COR-L47 (cell line): Measurements from ENCODE around the gene WDR27.

Experiments used
- DNase-seq: peaks from one replicate; lab custom pipeline; 2025; lab: John Stamatoyannopoulos, UW

The WDR27 gene

GRCh38 chr6:169561665-169562064, 140.2 kb downstream of the WDR27 start:
- DNase-seq = no peak

GRCh38 chr6:169559592-169559991, 142.2 kb downstream of the WDR27 start:
- DNase-seq = no peak

- no peak for DNase-seq
These were observed 142.9 kb downstream of the WDR27 start for GRCh38 chr6:169558774-169559441.

GRCh38 chr6:169558378-169558773, 143.5 kb downstream of the WDR27 start:
- DNase-seq = no peak

- no peak for DNase-seq
These were observed 143.9 kb downstream of the WDR27 start for GRCh38 chr6:169557887-169558286.

- no peak for DNase-seq
These were observed 144.9 kb downstream of the WDR27 start for GRCh38 chr6:169556758-169557548.

- DNase-seq = no peak
These were observed 145.7 kb downstream of the WDR27 start for GRCh38 chr6:169555971-169556617.

GRCh38 chr6:169545982-169546381, 155.8 kb downstream of the WDR27 start:
- DNase-seq = no peak

GRCh38 chr6:169543704-169544103, 158.1 kb downstream of the WDR27 start:
- no peak for DNase-seq

- no peak for DNase-seq
These were observed 159.3 kb downstream of the WDR27 start for GRCh38 chr6:169542491-169542890.

GRCh38 chr6:169539176-169539897, 162.5 kb downstream of the WDR27 start:
- DNase-seq = no peak

GRCh38 chr6:169536446-169537170, 165.2 kb downstream of the WDR27 start:
- no peak for DNase-seq

- no peak for DNase-seq
These were observed 167.8 kb downstream of the WDR27 start for GRCh38 chr6:169534039-169534421.

GRCh38 chr6:169533301-169534038, 168.4 kb downstream of the WDR27 start:
- no peak for DNase-seq

GRCh38 chr6:169530752-169531123, 171.1 kb downstream of the WDR27 start:
- no peak for DNase-seq

- no peak for DNase-seq
These were observed 171.7 kb downstream of the WDR27 start for GRCh38 chr6:169529931-169530751.

- no peak for DNase-seq
These were observed 173.1 kb downstream of the WDR27 start for GRCh38 chr6:169528755-169529154.

GRCh38 chr6:169527306-169527705, 174.5 kb downstream of the WDR27 start:
- DNase-seq = no peak

- no peak for DNase-seq
These were observed 180.0 kb downstream of the WDR27 start for GRCh38 chr6:169521825-169522224.

GRCh38 chr6:169520104-169520503, 181.7 kb downstream of the WDR27 start:
- DNase-seq = no peak
